Measurements from ENCODE around the gene FBXL7.

GRCh38 chr5:15902066-15902465 is 402.1 kb downstream of the FBXL7 start:
- no peak for TF ChIP-seq CTCF (IDR thresholded peaks at IDR 0.05 in 8 of 11, conservative IDR thresholded peaks at IDR 0.05 in 3 of 11)
- no peak for TF ChIP-seq POLR2A (IDR thresholded peaks at IDR 0.05)

All from spleen (tissue), 7 donors.